ENCODE results near the gene MGAT4C.

MGAT4C gene

DNA sequence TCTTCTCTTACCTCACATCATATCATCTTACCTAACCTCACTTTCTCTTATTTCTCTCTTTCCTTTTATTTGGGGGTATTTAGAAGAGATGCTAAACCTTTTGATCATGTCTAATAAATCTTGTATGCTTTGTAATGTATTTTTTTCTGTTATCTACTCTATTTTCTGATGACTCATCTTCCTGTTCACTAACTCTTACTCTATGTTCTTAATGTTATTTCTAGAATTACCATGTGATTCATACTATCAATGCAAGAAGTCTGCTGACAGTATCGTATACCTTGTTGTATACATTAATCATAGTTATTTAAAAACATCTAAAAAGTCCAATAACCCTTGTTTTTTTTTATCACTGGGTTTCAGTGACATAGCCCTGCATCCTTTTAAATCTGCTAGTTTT lies 62.3 kb downstream of the MGAT4C start:
- Histone ChIP-seq H3K4me1 (ENCODE audit: control insufficient read depth, insufficient read depth, low read length) (no peaks in the 10 kb centered on the region), H3K27ac (ENCODE audit: insufficient read depth, low read depth, low read length, poor library complexity, severe bottlenecking) (no peak overlapping the region), H3K27me3 (ENCODE audit: control insufficient read depth, insufficient read depth, low read length, poor library complexity, severe bottlenecking) (no peaks in the 10 kb centered on the region), H3K36me3 (ENCODE audit: control insufficient read depth, insufficient read depth, low read length) (no peaks in the 10 kb centered on the region), H3K9me3 (ENCODE audit: control insufficient read depth, low read length) (no peaks in the 10 kb centered on the region), H3K4me3 (ENCODE audit: insufficient read depth, low read depth, low read length) (no peak overlapping the region)
- 100% methylated on average over 1 of the region's 1 CpG; no CpG with 5 or more reads in 1 of the 2 experiments for WGBS, 2 experiments

DNA sequence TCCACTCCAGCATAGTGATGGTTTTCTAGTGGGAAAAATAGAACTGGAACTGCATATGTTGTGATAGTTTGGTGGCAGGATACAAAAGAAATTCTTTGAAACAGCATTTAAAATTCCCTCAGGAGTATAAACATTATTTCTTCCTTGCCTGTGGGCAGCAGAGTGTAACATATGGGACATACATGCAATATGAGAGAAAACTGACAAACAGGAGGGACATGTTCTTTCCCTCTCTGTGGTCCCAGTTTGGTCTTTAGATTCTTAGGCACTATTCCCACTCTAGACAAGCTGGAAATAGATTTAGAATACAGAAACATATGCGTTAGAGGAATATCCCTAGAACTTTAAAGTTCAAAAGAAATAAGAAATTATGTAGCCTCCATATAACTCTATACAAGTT lies 68.0 kb downstream of the MGAT4C start:
- H3K4me3 ChIP-seq (ENCODE audit: insufficient read depth, low read depth, low read length): no peak overlapping the region
- no peaks in the 10 kb centered on the region for H3K36me3 ChIP-seq (ENCODE audit: control insufficient read depth, insufficient read depth, low read length)
- no CpG with 5 or more reads among the region's 1 CpG for WGBS, 2 experiments
- no peak overlapping the region for H3K27ac ChIP-seq (ENCODE audit: insufficient read depth, low read depth, low read length, poor library complexity, severe bottlenecking)
- H3K27me3 ChIP-seq (ENCODE audit: control insufficient read depth, insufficient read depth, low read length, poor library complexity, severe bottlenecking): no peaks in the 10 kb centered on the region
- no peaks in the 10 kb centered on the region for H3K9me3 ChIP-seq (ENCODE audit: control insufficient read depth, low read length)
- H3K4me1 ChIP-seq (ENCODE audit: control insufficient read depth, insufficient read depth, low read length): no peaks in the 10 kb centered on the region

DNA sequence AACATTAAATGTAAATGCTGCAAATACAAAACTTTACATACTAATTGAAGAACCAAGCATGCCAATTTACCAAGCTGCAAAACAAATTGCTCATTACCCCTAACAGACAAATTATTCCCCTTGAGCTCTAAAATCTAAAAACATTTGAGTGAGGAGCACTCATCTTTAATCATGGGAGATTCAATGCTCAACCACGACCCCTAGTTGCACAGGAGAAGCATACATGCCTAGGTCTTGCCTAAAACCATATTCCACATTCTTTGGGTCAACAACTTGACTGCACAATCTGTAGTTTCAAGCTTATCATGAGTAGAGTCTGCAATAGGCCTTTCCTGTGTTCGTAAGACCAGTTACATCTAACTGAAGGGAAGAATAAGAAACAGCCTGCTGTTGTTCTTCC lies 69.7 kb downstream of the MGAT4C start:
- Histone ChIP-seq H3K27ac (ENCODE audit: insufficient read depth, low read depth, low read length, poor library complexity, severe bottlenecking) (no peak overlapping the region), H3K27me3 (ENCODE audit: control insufficient read depth, insufficient read depth, low read length, poor library complexity, severe bottlenecking) (no peaks in the 10 kb centered on the region), H3K36me3 (ENCODE audit: control insufficient read depth, insufficient read depth, low read length) (no peaks in the 10 kb centered on the region), H3K9me3 (ENCODE audit: control insufficient read depth, low read length) (no peaks in the 10 kb centered on the region), H3K4me1 (ENCODE audit: control insufficient read depth, insufficient read depth, low read length) (no peaks in the 10 kb centered on the region), H3K4me3 (ENCODE audit: insufficient read depth, low read depth, low read length) (no peak overlapping the region)
- 90 to 92% methylated on average over 2 of the region's 2 CpGs for WGBS, 2 experiments

DNA sequence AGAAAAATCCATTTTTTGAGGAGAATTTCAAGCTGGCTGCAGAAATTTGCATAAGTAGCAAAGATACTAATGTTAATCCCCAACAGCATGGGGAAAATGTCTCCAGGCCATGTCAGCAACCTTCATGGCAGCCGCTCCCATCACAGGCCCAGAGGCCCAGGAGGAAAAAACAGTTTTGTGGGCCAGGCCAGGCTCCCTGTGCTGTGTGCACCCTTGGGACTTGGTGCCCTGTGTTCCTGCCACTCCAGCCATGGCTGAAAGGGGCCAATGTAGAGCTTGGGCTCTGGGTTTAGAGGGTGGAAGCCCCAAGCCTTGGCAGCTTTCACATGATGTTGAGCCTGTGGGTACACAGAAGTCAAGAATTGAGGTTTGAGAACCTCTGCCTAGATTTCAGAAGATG lies 76.3 kb downstream of the MGAT4C start:
- H3K27ac ChIP-seq (ENCODE audit: insufficient read depth, low read depth, low read length, poor library complexity, severe bottlenecking): no peak overlapping the region
- H3K9me3 ChIP-seq (ENCODE audit: control insufficient read depth, low read length): no peaks in the 10 kb centered on the region
- whole genome bisulfite sequencing, 2 experiments: 100% methylated on average over 1 of the region's 1 CpG
- no peaks in the 10 kb centered on the region for H3K36me3 ChIP-seq (ENCODE audit: control insufficient read depth, insufficient read depth, low read length)
- no peaks in the 10 kb centered on the region for H3K27me3 ChIP-seq (ENCODE audit: control insufficient read depth, insufficient read depth, low read length, poor library complexity, severe bottlenecking)
- H3K4me3 ChIP-seq (ENCODE audit: insufficient read depth, low read depth, low read length): no peak overlapping the region
- no peaks in the 10 kb centered on the region for H3K4me1 ChIP-seq (ENCODE audit: control insufficient read depth, insufficient read depth, low read length)

DNA sequence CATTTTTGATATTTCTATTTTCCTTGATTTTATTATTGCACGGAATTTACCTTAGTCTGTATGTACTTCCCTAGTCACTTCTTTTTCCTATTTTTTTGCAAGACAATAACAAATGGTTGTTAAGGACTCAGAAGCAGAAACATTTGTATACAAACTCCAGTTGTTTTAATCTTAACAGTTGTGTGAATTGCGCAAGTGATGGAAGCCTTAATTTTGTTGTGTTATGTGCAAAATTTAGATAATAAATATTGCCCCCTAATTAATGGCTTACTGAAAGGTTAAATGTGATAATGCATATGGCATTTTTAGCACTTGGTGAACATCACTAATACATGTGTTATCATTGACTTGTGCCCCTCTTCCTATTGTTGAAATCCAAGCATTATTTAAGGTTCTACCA lies 82.0 kb downstream of the MGAT4C start:
- no peaks in the 10 kb centered on the region for H3K27me3 ChIP-seq (ENCODE audit: control insufficient read depth, insufficient read depth, low read length, poor library complexity, severe bottlenecking)
- H3K27ac ChIP-seq (ENCODE audit: insufficient read depth, low read depth, low read length, poor library complexity, severe bottlenecking): no peak overlapping the region
- 100% methylated on average over 2 of the region's 2 CpGs; no CpG with 5 or more reads in 1 of the 2 experiments for WGBS, 2 experiments
- no peaks in the 10 kb centered on the region for H3K36me3 ChIP-seq (ENCODE audit: control insufficient read depth, insufficient read depth, low read length)
- no peaks in the 10 kb centered on the region for H3K4me1 ChIP-seq (ENCODE audit: control insufficient read depth, insufficient read depth, low read length)
- no peak overlapping the region for H3K4me3 ChIP-seq (ENCODE audit: insufficient read depth, low read depth, low read length)
- no peaks in the 10 kb centered on the region for H3K9me3 ChIP-seq (ENCODE audit: control insufficient read depth, low read length)

DNA sequence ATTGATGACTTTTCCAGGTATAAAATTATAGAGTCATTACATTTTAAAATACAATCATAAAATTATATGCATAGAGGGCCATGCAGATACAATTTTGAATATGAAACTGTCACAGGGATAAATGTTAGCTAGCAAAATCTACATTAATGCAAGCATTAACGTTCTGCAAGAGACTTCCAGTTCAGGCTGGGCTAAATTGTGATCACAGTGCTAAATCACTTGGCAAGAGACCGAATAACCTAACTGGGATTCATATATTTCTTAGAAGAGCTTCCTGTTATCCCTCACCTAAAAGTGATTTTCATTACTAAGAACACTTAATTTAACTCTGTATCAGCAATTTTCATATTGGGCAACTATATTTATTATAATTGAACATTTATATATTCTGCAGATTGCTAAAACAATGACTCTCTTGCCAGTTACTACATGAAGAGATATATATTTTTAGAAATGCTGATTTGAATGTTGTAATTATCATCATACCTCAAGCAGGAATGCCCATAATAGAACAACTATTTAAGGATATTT lies 83.2 kb downstream of the MGAT4C start:
- 94 to 96% methylated on average over 2 of the region's 2 CpGs for WGBS, 2 experiments
- H3K36me3 ChIP-seq (ENCODE audit: control insufficient read depth, insufficient read depth, low read length): no peaks in the 10 kb centered on the region

DNA sequence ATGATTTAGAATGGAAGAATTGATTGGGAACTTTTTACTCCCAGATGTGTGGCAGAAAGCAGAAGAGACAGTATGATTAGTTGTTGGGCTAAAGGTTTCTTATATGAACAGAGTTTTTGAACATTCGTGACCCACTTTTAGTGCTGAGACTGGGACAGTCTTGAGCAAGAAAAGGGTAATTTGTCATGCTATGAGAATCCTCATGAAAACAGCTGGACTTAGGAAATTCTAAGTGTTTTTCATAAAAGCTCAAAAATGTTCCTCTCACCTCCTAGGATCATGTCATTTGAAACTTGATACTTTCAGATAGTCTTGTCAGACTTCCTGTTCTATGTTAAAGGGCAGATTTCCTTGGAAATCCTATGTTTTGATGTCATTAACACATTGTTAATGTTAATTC lies 86.1 kb downstream of the MGAT4C start:
- H3K4me1 ChIP-seq (ENCODE audit: control insufficient read depth, insufficient read depth, low read length): no peaks in the 10 kb centered on the region
- no peak overlapping the region for H3K4me3 ChIP-seq (ENCODE audit: insufficient read depth, low read depth, low read length)
- H3K27me3 ChIP-seq (ENCODE audit: control insufficient read depth, insufficient read depth, low read length, poor library complexity, severe bottlenecking): no peaks in the 10 kb centered on the region
- no peak overlapping the region for H3K27ac ChIP-seq (ENCODE audit: insufficient read depth, low read depth, low read length, poor library complexity, severe bottlenecking)
- 89 to 100% methylated on average over 1 of the region's 1 CpG for WGBS, 2 experiments
- H3K9me3 ChIP-seq (ENCODE audit: control insufficient read depth, low read length): no peaks in the 10 kb centered on the region
- H3K36me3 ChIP-seq (ENCODE audit: control insufficient read depth, insufficient read depth, low read length): no peaks in the 10 kb centered on the region

More for the DNA sequence above, 83.2 kb downstream of the MGAT4C start:
- Histone ChIP-seq H3K27ac (ENCODE audit: insufficient read depth, low read depth, low read length, poor library complexity, severe bottlenecking) (no peak overlapping the region), H3K4me3 (ENCODE audit: insufficient read depth, low read depth, low read length) (no peak overlapping the region), H3K27me3 (ENCODE audit: control insufficient read depth, insufficient read depth, low read length, poor library complexity, severe bottlenecking) (no peaks in the 10 kb centered on the region), H3K4me1 (ENCODE audit: control insufficient read depth, insufficient read depth, low read length) (no peaks in the 10 kb centered on the region), H3K9me3 (ENCODE audit: control insufficient read depth, low read length) (no peaks in the 10 kb centered on the region)

DNA sequence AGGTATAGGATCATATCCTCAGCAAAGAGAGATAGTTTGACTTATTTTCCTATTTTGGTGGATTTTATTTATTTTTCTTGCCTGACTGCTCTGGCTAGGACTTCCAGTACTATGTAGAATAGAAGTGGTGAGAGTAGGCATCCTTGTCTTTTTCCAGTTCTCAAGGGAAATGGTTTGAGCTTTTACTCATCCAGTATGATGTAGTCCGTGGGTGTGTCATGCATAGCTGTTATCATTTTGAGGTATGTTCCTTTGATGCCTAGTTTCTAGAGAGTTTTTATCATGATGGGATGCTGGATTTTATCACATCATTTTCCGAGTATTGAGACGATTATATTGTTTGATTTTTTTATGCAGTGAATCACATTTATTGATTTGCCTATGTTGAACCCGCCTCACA lies 97.2 kb downstream of the MGAT4C start:
- no peak overlapping the region for H3K4me3 ChIP-seq (ENCODE audit: insufficient read depth, low read depth, low read length)
- H3K4me1 ChIP-seq (ENCODE audit: control insufficient read depth, insufficient read depth, low read length): no peaks in the 10 kb centered on the region
- no peaks in the 10 kb centered on the region for H3K27me3 ChIP-seq (ENCODE audit: control insufficient read depth, insufficient read depth, low read length, poor library complexity, severe bottlenecking)
- 95 to 97% methylated on average over 4 of the region's 4 CpGs for WGBS, 2 experiments
- H3K36me3 ChIP-seq (ENCODE audit: control insufficient read depth, insufficient read depth, low read length): no peaks in the 10 kb centered on the region
- no peaks in the 10 kb centered on the region for H3K9me3 ChIP-seq (ENCODE audit: control insufficient read depth, low read length)
- no peak overlapping the region for H3K27ac ChIP-seq (ENCODE audit: insufficient read depth, low read depth, low read length, poor library complexity, severe bottlenecking)

DNA sequence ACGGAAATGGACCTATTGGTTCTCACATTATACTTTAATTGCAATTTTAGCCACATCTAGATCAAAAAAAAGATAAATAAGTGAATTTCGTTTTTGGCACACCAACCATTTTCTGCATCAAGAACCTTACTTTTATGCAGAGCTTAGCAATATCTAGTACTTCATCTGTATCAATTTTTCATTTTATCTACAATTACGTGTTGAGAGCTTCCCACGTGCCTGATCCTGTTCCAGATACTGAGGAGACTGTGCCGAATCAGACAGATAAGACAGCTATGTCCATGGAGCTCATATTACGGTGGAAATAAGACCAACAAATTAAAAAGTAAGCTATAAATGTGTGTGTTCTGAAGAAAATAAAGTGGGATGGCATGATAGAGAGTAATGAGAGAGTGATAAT lies 101.6 kb downstream of the MGAT4C start:
- no peak overlapping the region for H3K27ac ChIP-seq (ENCODE audit: insufficient read depth, low read depth, low read length, poor library complexity, severe bottlenecking)
- H3K4me3 ChIP-seq (ENCODE audit: insufficient read depth, low read depth, low read length): no peak overlapping the region
- no peaks in the 10 kb centered on the region for H3K36me3 ChIP-seq (ENCODE audit: control insufficient read depth, insufficient read depth, low read length)
- H3K27me3 ChIP-seq (ENCODE audit: control insufficient read depth, insufficient read depth, low read length, poor library complexity, severe bottlenecking): no peaks in the 10 kb centered on the region
- 94 to 99% methylated on average over 6 of the region's 6 CpGs for WGBS, 2 experiments
- no peaks in the 10 kb centered on the region for H3K9me3 ChIP-seq (ENCODE audit: control insufficient read depth, low read length)
- no peaks in the 10 kb centered on the region for H3K4me1 ChIP-seq (ENCODE audit: control insufficient read depth, insufficient read depth, low read length)

DNA sequence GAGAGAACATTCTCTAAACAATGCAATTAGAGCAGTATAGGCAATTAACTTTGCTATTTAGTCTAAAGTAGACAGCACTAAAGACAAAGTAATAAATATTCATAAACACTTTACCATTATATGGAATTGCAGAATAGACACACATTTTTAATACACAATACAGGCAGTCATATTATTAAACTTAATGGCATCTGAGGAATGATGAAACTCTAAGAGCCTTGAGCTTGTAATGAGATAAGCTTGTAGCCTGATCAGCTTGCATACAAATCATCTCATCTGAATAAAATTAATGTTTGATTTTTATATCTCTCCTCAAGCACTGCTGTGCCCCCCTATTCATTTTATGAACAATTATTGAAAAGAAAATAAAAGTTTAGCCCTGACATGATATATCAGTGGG lies 107.6 kb downstream of the MGAT4C start:
- Histone ChIP-seq H3K27me3 (ENCODE audit: control insufficient read depth, insufficient read depth, low read length, poor library complexity, severe bottlenecking) (no peaks in the 10 kb centered on the region), H3K4me3 (ENCODE audit: insufficient read depth, low read depth, low read length) (no peak overlapping the region), H3K36me3 (ENCODE audit: control insufficient read depth, insufficient read depth, low read length) (no peaks in the 10 kb centered on the region), H3K4me1 (ENCODE audit: control insufficient read depth, insufficient read depth, low read length) (no peaks in the 10 kb centered on the region), H3K9me3 (ENCODE audit: control insufficient read depth, low read length) (no peaks in the 10 kb centered on the region), H3K27ac (ENCODE audit: insufficient read depth, low read depth, low read length, poor library complexity, severe bottlenecking) (no peak overlapping the region)

DNA sequence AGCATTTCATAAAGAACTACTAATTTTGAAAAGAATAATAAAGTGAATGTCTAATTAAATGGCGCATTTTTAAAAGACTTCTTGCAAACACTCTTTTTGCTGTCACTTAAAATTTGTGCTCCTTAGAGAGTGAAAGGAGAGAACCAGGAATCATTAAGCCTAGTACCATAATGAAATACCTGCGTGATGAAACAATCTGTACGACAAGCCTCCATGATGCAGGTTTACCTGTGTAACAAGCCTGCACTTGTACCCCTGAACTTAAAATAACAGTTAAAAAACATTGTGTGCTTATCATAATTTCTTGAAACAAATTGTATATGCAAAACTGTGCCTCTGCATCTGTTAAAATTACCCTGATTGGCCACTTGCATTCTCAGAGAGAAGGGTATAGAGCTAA lies 108.1 kb downstream of the MGAT4C start:
- no peak overlapping the region for H3K4me3 ChIP-seq (ENCODE audit: insufficient read depth, low read depth, low read length)
- no peaks in the 10 kb centered on the region for H3K36me3 ChIP-seq (ENCODE audit: control insufficient read depth, insufficient read depth, low read length)
- H3K27ac ChIP-seq (ENCODE audit: insufficient read depth, low read depth, low read length, poor library complexity, severe bottlenecking): no peak overlapping the region
- no peaks in the 10 kb centered on the region for H3K27me3 ChIP-seq (ENCODE audit: control insufficient read depth, insufficient read depth, low read length, poor library complexity, severe bottlenecking)
- H3K4me1 ChIP-seq (ENCODE audit: control insufficient read depth, insufficient read depth, low read length): no peaks in the 10 kb centered on the region
- H3K9me3 ChIP-seq (ENCODE audit: control insufficient read depth, low read length): no peaks in the 10 kb centered on the region
- 46 to 50% methylated on average over 3 of the region's 3 CpGs for WGBS, 2 experiments
